Psoas muscle (tissue), 8 donors: ENCODE results near the gene NUBP2. TPM values are rescaled to one million over a fixed set of nuclear protein-coding genes. Genes with fewer than 3 reads are reported as not detected.

Experiments used
- ATAC-seq, 4 donors: fragments of 200-7000 bp; cut with Tn5 transposase; one replicate each; pipeline ENCODE4 v1.9.1; 2020; ENCODE audit warnings: moderate library complexity in 3 of 4, mild to moderate bottlenecking in 2 of 4
- DNase-seq, 2 donors: peaks; one replicate each; pipeline ENCODE4 v3.0.0-alpha.2; 2020
- H3K27ac ChIP-seq: fragments of 200-600 bp; one replicate; pipeline ENCODE4 v1.8.0; 2022
- H3K27me3 ChIP-seq, 3 donors: fragments of 200-600 bp in 1 of 3; one replicate each; pipeline versions ENCODE4 v1.6.1 to v1.8.0; 2013 to 2022; ENCODE audit warnings: low read length in 2 of 3, mild to moderate bottlenecking in 2 of 3, moderate library complexity in 1 of 3; ENCODE audit not compliant: insufficient read depth in 3 of 3
- H3K36me3 ChIP-seq, 2 donors: fragments of 200-600 bp in 1 of 2; one replicate each; pipeline versions ENCODE4 v1.6.1 to v1.8.0; 2013 to 2022; ENCODE audit warnings: low read depth in 1 of 2, mild to moderate bottlenecking in 1 of 2, moderate library complexity in 1 of 2; ENCODE audit not compliant: insufficient read depth in 1 of 2
- H3K4me1 ChIP-seq: fragments of 200-600 bp; one replicate; pipeline ENCODE4 v1.8.0; 2022
- H3K4me3 ChIP-seq: fragments of 200-600 bp; one replicate; pipeline ENCODE4 v1.8.0; 2022; ENCODE audit warnings: mild to moderate bottlenecking
- H3K9me3 ChIP-seq: fragments of 200-600 bp; one replicate; pipeline ENCODE4 v1.8.0; 2022
- WGBS, 3 donors: extraction: QIAGEN DNeasy Blood & Tissue Kit; methylation state at CpG; one replicate each; pipeline versions ENCODE4 v1.1.6 to v1.1.7; 2013; 5-methylcytosine and 5-hydroxymethylcytosine counted together
- intact Hi-C, 2 donors: fragments of 100-400 bp; cut with DNase I; formaldehyde crosslinking; loops; one replicate each; pipeline versions ENCODE4 v1.11.0 to v1.14.2; 2022
- polyA plus RNA-seq, 3 donors: library from polyadenylated mRNA; stranded (reverse); fragments of 200-250 nt; gene quantifications; one replicate each; pipeline ENCODE4 v1.2.3, GENCODE V29; 2013
- total RNA-seq, 4 donors: library from RNA; stranded (reverse); fragmentation: NEBNext Ultra II Directional in 2 of 4; extraction: Animal tissue kit (Norgen Biotek cat#: 25700) in 2 of 4; gene quantifications; one replicate each; pipeline versions ENCODE4 v1.2.1 to v1.2.4, GENCODE V29; 2021 to 2023
- TF ChIP-seq, protein P1 (sequence below): fragments of 200-600 bp; IDR thresholded peaks from one replicate; pipeline ENCODE4 v1.8.0; 2022; ENCODE audit warnings: antibody characterized with exemption
- donor health status: healthy with polysubstance abuse.
- donor health status: DM: no; HTN: no; CAD: no; lungs with moderate emphysema.
- donor health status: Bipolar disorder and iron deficiency.
- donor health status: healthy.
- donor health status: DM: yes; HTN: yes; CAD: no.
- donor health status: DM: no; HTN: no; CAD: no.
- donor health status: DM: no; HTN: no; CAD: no.
- donor health status: DM: yes; HTN: yes; CAD: no.

The NUBP2 gene
- total and polyA plus RNA-seq, 7 donors, result 34.7 to 96.0 (median 44.7) TPM

DNA sequence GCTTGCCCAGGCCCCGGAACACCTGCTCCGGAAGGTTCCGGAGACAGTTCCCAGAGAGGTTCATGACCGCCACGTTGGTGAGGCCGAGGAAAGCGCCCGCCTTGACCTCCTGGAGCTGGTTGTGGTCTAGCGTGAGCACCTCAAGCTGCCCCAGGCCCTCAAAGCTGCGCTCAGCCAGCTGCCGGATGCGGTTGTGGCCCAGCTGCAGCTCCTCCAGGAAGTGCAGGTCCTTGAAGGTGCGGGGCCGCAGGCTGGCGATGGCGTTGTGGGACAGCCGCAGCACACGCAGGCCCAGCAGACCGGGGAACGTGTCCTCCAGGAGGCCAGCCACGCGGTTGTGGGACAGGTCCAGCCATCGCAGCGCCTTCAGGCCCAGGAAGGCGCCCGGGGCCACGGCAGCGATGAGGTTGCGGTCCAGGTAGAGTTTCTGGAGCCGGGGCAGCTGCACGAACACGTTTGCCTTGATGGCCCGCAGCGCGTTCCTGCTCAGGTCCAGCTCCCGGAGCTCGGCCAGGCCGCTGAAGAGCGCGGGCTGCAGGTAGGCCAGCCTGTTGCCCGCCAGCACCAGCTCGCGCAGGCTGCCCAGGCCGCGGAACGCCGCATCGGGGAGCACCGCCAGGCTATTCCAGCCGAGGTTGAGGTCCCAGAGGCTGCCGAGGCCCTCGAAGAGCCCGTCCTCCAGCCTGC, 8.6 kb downstream of the NUBP2 start:
- intact Hi-C loops, result no loop called here
- no peaks in the 10 kb centered on the region for H3K27me3 ChIP-seq
- DNase-seq, result no peak

DNA sequence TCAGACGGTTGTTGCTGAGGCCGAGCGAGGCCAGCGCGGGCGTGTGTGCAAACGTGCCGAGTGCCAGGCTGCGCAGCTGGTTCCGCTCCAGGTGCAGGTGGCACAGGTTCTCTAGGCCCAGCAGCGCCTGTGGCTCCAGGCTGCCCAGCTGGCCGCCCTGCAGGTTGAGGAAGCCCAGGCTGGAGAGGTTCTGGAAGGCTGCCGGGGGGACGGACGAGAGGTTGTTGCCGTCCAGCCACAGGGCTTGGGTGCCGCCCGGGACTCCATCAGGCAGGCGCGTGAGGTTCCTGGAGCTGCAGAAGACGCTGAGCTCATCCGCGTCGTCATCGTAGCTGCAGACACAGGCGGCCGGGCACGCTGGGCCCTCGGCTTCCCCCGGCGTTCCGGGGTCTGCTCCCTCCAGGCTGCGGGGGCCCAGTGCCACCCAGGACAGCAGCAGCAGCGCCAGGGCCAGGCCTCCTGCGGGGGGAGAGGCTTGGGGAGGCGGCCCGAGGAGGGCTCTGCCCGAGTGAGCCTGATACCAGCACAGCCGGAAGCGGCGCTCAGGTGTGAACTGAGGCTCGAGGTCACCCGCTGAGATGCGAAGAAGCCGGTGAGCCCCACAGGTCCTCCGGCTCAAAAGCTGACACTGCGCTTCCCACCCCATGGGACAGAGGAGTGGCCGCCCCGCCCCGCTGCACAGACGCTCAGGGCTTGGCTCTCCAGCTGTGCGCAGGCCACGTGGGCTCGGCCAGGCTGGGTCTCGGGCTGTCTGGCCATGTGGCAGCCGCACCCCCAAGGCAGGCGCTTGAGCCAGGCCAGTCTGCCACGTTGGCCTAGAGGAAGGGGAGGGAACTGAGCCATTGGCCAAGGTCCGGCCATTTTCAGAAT, 9.4 kb downstream of the NUBP2 start:
- no peak for ATAC-seq
- no peak for DNase-seq

More for the DNA sequence above, 8.6 kb downstream of the NUBP2 start:
- TF ChIP-seq, protein P1, sequence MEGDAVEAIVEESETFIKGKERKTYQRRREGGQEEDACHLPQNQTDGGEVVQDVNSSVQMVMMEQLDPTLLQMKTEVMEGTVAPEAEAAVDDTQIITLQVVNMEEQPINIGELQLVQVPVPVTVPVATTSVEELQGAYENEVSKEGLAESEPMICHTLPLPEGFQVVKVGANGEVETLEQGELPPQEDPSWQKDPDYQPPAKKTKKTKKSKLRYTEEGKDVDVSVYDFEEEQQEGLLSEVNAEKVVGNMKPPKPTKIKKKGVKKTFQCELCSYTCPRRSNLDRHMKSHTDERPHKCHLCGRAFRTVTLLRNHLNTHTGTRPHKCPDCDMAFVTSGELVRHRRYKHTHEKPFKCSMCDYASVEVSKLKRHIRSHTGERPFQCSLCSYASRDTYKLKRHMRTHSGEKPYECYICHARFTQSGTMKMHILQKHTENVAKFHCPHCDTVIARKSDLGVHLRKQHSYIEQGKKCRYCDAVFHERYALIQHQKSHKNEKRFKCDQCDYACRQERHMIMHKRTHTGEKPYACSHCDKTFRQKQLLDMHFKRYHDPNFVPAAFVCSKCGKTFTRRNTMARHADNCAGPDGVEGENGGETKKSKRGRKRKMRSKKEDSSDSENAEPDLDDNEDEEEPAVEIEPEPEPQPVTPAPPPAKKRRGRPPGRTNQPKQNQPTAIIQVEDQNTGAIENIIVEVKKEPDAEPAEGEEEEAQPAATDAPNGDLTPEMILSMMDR, result no peak
- Histone ChIP-seq H3K36me3 (peaks cover 0 to 51% of the 10 kb centered on the region in 2 donors), H3K9me3 (no peaks in the 10 kb centered on the region), H3K4me3 (no peak overlapping the region), H3K4me1 (no peaks in the 10 kb centered on the region), H3K27ac (no peak overlapping the region)
- ATAC-seq, result no peak
- WGBS, 3 donors, result 92 to 94% (median 94%) methylated on average over 50 to 53 of the region's 53 CpGs

DNA sequence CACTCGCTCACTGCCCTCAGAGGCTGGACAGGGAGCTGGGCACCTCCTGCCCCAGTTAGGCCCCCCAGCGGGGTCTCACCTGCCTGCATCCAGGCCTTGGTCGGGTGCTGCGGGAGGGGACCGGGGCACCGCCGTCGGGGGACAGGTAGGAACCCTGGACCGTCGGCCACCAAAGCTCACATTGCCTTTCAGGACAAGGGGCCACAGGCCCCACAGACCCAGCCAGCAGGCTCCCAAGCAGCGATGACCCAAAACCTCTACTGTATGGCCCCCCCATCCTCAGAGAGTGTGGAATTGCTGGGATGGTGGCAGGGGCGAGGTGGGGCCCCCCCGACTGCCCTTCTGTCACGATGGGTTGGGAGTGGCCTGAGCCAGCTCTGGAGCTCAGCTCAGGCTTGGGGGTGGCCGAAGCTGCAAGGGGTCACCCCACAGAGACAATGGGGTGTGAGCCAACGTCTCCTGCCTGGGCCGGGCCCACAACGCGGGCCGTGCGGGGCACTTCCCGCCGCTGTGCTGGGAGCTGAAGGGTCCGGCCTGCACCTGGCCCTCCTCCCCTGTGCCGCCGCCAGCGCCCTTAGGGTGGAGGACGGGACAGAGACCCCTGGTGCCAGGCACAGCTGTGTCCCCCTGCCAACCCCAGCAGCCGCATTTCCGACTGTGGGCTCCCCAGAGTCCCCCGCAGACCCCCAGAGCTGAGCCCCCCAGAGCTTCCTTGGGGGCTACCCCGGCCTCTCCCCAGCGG, 10.2 kb downstream of the NUBP2 start:
- Histone ChIP-seq H3K27me3 (no peaks in the 10 kb centered on the region), H3K9me3 (no peaks in the 10 kb centered on the region), H3K27ac (no peak overlapping the region), H3K36me3 (peaks cover 0 to 35% of the 10 kb centered on the region in 2 donors), H3K4me3 (no peak overlapping the region), H3K4me1 (no peaks in the 10 kb centered on the region)
- TF ChIP-seq, protein P1, result no peak
- DNase-seq (peak in 1 of 2 donors; percentile 16), ATAC-seq (no peak)
- intact Hi-C loops, result no loop called here
- WGBS, 3 donors, result 76 to 89% (median 83%) methylated on average over 23 to 33 of the region's 33 CpGs

More for the DNA sequence above, 9.4 kb downstream of the NUBP2 start:
- 83 to 88% (median 85%) methylated on average over 53 to 59 of the region's 59 CpGs for WGBS, 3 donors
- no peaks in the 10 kb centered on the region for H3K9me3 ChIP-seq
- no peak overlapping the region for H3K4me3 ChIP-seq
- peaks cover 0 to 43% of the 10 kb centered on the region in 2 donors for H3K36me3 ChIP-seq
- H3K4me1 ChIP-seq, result no peaks in the 10 kb centered on the region
- H3K27me3 ChIP-seq, result no peaks in the 10 kb centered on the region
- TF ChIP-seq, protein P1, result no peak
- H3K27ac ChIP-seq, result no peak overlapping the region
- intact Hi-C loops, result no loop called here

DNA sequence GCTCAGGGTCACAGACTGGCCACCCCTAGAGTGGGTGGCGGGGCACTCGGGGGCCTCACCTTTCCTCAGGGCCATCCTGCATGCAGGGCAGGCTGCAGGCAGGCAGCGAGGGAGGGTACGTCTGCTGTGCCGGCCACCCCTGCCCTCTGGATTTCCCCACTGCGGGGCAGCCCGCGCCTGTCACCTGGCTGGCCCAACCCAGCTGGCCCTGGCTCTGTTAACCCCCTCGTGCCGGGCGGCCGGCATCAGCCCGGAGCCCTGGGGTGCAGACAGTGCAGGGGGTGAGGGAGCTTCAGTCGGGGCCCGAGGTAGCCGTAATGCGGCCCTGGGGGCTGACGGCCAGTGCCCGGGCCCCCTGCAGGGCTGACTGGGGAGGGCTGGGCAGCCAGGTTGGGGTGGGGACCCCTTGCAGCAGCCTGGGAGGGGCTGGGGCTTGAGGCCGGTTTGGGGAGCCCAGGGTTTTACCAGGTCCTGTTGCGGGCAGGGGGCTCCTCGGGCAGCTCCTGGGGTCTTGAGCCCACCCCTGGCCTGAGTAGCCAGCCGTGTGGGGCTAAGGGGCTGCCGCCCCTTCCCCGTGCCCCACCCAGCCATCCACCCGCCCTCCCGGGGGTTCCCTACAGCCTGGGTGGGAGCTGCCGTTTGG, 10.9 kb downstream of the NUBP2 start, which contains the start of gene IGFALS:
TSS of gene IGFALS (minus strand) at position 128 of the 643 bp plus-strand sequence. CDS start at position 75, 53 bp downstream.
- ATAC-seq, result peak in 2 of 4 donors; percentile 10 to 18
- Histone ChIP-seq H3K27ac (no peak within 1 kb of the TSS), H3K4me1 (no peaks in the 10 kb centered on the region), H3K36me3 (peaks cover 0 to 28% of the 10 kb centered on the region in 2 donors), H3K9me3 (no peaks in the 10 kb centered on the region), H3K27me3 (no peaks in the 10 kb centered on the region), H3K4me3 (no peak within 1 kb of the TSS)
- DNase-seq, result peak in 1 of 2 donors; percentile 9
- WGBS, 3 donors, result 46 to 53% (median 50%) methylated on average over 25 to 28 of the region's 28 CpGs
- intact Hi-C loops, result no loop called here
- TF ChIP-seq, protein P1, result no peak
